ENCODE data around the gene ZDHHC14.

The ZDHHC14 gene

DNA sequence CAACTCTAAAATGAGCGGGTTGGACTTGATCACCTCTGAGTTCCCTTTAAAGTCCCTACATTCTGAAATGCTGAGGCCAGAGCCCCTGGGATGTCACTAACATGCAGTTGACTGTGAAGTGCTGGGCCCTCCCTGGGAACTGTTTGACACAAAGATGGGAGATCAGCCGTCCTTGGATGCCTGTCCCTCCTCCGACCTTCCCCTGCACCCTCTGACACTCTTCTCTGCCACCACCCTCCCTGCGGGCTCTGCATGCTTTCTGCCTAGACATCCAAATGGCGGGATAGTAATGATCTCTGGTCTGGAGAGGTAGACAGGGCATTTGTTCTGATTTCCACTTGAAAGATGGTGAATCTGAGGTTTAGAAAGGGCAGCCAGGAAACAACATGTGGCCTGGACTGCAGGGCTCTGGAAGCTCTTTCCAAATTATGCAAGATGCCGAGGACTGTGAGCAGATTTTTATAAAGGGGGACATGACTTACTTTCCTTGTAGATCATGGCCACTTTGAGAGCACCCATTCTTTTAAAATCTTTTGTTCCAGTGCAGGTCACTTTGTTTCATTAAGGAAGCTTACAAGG lies 113.2 kb downstream of the ZDHHC14 start:
- TF ChIP-seq, protein P1, sequence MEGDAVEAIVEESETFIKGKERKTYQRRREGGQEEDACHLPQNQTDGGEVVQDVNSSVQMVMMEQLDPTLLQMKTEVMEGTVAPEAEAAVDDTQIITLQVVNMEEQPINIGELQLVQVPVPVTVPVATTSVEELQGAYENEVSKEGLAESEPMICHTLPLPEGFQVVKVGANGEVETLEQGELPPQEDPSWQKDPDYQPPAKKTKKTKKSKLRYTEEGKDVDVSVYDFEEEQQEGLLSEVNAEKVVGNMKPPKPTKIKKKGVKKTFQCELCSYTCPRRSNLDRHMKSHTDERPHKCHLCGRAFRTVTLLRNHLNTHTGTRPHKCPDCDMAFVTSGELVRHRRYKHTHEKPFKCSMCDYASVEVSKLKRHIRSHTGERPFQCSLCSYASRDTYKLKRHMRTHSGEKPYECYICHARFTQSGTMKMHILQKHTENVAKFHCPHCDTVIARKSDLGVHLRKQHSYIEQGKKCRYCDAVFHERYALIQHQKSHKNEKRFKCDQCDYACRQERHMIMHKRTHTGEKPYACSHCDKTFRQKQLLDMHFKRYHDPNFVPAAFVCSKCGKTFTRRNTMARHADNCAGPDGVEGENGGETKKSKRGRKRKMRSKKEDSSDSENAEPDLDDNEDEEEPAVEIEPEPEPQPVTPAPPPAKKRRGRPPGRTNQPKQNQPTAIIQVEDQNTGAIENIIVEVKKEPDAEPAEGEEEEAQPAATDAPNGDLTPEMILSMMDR (IDR thresholded peaks at IDR 0.05): no peak

DNA sequence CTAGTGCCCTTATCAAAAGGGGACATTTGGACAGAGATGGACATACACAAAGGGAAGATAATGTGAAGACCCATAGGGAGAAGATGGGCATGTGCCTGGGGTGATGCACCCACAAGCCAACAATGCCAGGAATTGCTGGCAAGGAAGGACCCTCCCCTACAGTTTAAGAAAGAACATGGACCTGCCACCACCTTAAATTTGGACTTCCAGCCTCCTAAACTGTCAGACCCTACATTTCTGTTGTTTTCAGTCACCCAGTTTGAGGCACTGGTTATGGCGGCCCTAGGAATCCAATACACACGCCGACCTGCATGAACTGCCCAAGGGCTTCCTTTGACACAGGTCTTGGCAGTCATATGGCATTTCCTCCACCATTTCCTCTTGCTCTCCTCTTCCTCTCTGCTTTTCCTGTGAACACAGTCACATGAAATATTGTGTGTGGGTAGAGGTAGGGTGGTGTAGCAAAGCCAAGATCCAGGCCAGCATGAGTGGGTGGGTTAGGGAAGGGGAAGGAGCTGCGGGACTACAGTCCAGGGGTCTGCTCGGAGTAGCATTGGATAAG lies 115.6 kb downstream of the ZDHHC14 start:
- TF ChIP-seq, protein P1 (IDR thresholded peaks at IDR 0.05): no peak

DNA sequence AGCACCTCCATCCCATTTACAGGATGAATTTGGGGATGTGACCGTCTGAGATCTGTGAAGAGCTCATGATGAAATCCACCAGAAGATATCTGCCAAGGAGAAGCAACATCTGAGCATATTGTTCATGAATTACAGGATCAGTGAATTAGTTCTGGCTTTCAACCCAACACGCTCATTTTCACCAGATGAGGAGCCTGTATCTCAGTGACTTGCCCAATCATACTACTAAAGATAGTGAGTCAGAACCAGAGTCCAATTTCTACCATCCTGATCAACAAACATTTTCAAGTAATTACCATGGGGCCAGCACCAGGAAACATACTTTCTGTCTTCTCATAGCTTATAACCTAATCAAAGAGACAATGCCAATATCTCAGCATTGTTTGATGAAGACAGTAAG lies 116.6 kb downstream of the ZDHHC14 start:
- TF ChIP-seq, protein P1 (IDR thresholded peaks at IDR 0.05): no peak

DNA sequence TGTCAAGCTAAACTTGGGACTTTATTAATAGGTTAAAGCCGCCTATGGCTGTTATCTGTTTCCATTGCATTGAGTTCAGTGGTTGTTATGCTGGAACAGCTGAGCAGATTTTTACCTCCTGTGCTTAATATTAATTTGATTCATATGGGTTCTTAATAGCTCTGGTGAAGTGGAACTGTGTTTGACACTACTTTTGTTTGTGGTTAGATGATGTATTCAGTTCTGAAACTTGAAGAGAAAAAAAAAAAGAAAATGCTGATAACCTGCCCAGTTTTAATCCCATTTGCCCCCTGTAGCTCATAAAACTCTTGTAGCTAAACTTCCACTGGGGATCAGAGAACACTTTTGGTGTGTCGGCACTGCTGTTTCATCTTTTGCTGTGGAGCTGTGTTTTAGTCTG lies 117.8 kb downstream of the ZDHHC14 start:
- TF ChIP-seq, protein P1 (IDR thresholded peaks at IDR 0.05): no peak

DNA sequence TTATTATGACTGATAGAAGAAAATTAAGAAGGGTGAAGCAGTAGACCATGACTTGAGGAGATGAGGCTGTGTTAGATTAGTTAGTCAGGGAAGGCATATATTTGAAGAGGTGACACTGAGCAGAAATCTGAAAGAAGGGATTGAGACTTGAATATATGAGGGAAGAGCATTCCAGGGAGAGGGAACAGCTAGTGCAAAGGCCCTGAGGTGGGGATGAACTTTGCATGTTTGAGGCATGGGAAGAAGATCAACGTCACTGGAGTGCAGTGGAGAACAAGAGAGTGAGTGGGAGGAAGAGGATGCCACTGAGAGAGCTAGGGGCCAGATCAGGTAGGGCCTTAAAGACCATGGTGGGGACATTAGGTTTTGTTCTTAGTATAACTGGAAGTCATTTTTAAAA lies 119.0 kb downstream of the ZDHHC14 start:
- TF ChIP-seq, protein P1 (IDR thresholded peaks at IDR 0.05): no peak

DNA sequence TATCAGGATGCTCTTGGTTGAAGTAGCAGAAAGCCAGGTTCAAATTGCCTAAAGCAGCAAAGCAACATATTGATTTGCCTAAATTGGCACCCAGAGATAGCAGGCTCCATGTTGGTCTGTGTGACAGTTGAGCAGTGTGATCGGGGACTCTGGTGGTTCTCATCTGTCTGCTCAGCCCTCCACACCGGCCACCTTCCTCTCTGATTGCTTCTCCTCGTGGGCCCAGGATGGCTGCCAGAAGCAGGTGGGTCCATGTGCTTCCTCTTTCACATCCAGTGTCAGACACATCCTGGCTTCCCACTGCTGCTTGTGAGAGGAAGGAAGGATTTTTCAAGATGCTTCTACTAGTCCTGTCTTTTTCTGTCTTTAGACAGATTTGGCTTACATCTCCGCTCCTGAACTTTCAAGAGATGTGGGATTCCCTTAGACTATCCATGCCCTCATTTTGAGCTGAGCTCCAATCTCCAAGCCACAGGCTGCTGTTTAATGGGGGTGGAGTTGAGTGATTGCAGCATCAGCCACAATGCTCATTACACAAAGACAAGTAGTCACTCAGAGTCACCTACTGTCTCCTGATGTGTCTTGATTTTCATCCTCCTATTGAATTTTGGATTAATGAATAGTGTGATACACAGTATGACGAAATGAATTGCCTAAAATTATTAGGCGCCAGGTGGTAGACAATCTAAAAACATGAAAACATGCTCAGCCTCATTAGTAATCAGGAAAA lies 122.2 kb downstream of the ZDHHC14 start:
- TF ChIP-seq, protein P1 (IDR thresholded peaks at IDR 0.05): no peak

DNA sequence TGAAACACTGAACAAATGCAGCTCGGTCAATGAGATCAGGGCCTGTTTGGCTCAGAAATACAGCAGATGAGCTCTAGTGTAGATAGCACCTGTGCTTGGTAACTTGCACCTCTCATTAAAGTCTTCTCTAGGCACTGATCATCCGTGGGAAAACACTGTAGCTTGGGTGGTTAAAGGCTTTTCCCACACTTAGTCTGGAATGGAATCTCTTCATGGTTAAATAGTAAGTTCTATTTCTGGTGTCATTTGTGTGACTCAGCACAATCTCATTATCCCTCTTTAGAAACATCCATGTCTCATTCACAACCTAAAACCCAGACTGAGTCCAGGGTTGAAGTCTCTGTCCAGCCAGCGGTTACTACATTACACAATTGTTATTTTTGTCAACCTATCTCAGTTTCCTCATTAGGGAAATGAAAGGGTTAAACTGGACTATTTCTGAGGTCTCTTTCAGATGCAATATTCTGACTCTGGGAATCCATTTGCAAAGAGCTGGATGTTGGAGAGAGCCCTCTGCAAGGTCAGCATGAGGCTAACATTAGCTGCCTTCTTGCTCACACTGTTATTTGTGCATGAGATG lies 125.0 kb downstream of the ZDHHC14 start:
- TF ChIP-seq, protein P1 (IDR thresholded peaks at IDR 0.05): no peak

Measured in LNCAP (cell line).